Panc1 (cell line): Measurements from ENCODE around the gene BTG2. TPM values are rescaled to one million over a fixed set of nuclear protein-coding genes. Genes with fewer than 3 reads are reported as not detected.

ENCODE experiments used
- ATAC-seq: fragments of 200-7000 bp; cut with Tn5 transposase; 2 replicates; pipeline ENCODE4 v1.9.1; 2020; ENCODE audit warnings: mild to moderate bottlenecking, moderate library complexity
- BruUV-seq: library from RNA; stranded (reverse); fragments of 400-500 nt; replicated peaks from 2 replicates; lab custom pipeline; 2021; lab: Mats Ljungman, UMichigan
- CTCF ChIA-PET: fragments of 300-600 bp; sonication (Branson Sonifier 250); formaldehyde crosslinking; loops from one replicate; lab custom pipeline; 2022; ENCODE audit warnings: antibody characterized with exemption; lab: Charles Lee
- POLR2A ChIA-PET: fragments of 300-600 bp; sonication (Branson Sonifier 250); formaldehyde crosslinking; loops from one replicate; lab custom pipeline; 2022; ENCODE audit warnings: antibody characterized with exemption; lab: Charles Lee
- DNase-seq: peaks from one replicate; pipeline ENCODE4 v3.0.0-alpha.2; 2010; ENCODE audit warnings: low read depth, low spot score
- H3K27ac ChIP-seq: 2 replicates; pipeline ENCODE4 v1.5.1; 2011; ENCODE audit warnings: mild to moderate bottlenecking, low read length, inconsistent platforms
- H3K27me3 ChIP-seq: fragments of 200-500 bp; sonication (Bioruptor generic); 2 replicates; pipeline ENCODE4 v1.6.0; 2014; ENCODE audit warnings: low read length, inconsistent platforms; ENCODE audit not compliant: control insufficient read depth, insufficient read depth
- H3K36me3 ChIP-seq: fragments of 200-500 bp; sonication (Bioruptor generic); 2 replicates; pipeline ENCODE4 v1.5.1; 2014; ENCODE audit warnings: inconsistent platforms, mild to moderate bottlenecking, low read length, moderate library complexity; ENCODE audit not compliant: control insufficient read depth, insufficient read depth
- H3K4me1 ChIP-seq: 2 replicates; pipeline ENCODE4 v1.5.1; 2011; ENCODE audit warnings: inconsistent platforms, mild to moderate bottlenecking, low read length, moderate library complexity; ENCODE audit not compliant: control insufficient read depth, insufficient read depth
- H3K4me3 ChIP-seq, 2 experiments: 2 replicates each; pipeline ENCODE4 v1.5.1; 2011 to 2012; ENCODE audit warnings: low read depth in 2 of 2, low read length in 2 of 2, mild to moderate bottlenecking in 2 of 2, inconsistent platforms in 1 of 2, moderate library complexity in 1 of 2
- H3K9me3 ChIP-seq: fragments of 200-500 bp; sonication (Bioruptor generic); 2 replicates; pipeline ENCODE4 v1.5.1; 2014; ENCODE audit warnings: low read depth, mild to moderate bottlenecking, inconsistent platforms, low read length, moderate library complexity; ENCODE audit not compliant: control insufficient read depth, insufficient read depth
- POLR2AphosphoS5 ChIP-seq: IDR thresholded peaks from 2 replicates; pipeline ENCODE4 v1.6.1; 2012; ENCODE audit warnings: mild to moderate bottlenecking, low read depth, low read length, moderate library complexity
- SIN3A ChIP-seq: IDR thresholded peaks from 2 replicates; pipeline ENCODE4 v1.6.1; 2012; ENCODE audit warnings: low read depth, mild to moderate bottlenecking, low read length, moderate library complexity, borderline replicate concordance; ENCODE audit not compliant: insufficient read depth
- TCF7L2 ChIP-seq: IDR thresholded peaks from 2 replicates; pipeline ENCODE4 v1.6.1; 2011; ENCODE audit warnings: mild to moderate bottlenecking, low read depth, low read length, inconsistent platforms
- in situ Hi-C: cut with HindIII; loops from 2 replicates; pipeline ENCODE4 v1.10.0; 2016; ENCODE audit warnings: low sequenced_read_pairs, low pct_unique_long_range_greater_than_20kb
- intact Hi-C: fragments of 100-400 bp; cut with micrococcal nuclease; formaldehyde crosslinking; loops from one replicate; pipeline ENCODE4 v1.10.0; 2022; ENCODE audit not compliant: unreplicated experiment
- total RNA-seq: library from RNA; stranded (reverse); gene quantifications from one replicate; pipeline ENCODE4 v1.2.1, GENCODE V29; 2021; ENCODE audit not compliant: unreplicated experiment
- TF ChIP-seq, protein P1 (sequence below): fragments of 450-650 bp; IDR thresholded peaks from 2 replicates; pipeline ENCODE4 v1.5.1; 2017; ENCODE audit warnings: mild to moderate bottlenecking
- TF ChIP-seq, protein P2 (sequence below), 2 experiments: IDR thresholded peaks; 2 replicates each; pipeline ENCODE4 v1.6.1; 2011 to 2012; ENCODE audit warnings: low read depth in 2 of 2, control low read depth in 1 of 2, low read length in 1 of 2, mild to moderate bottlenecking in 1 of 2, moderate library complexity in 1 of 2; ENCODE audit not compliant: insufficient read depth in 1 of 2

BTG2 gene
- total RNA-seq, 1 experiment from 2014 or later = 6.1 TPM

DNA sequence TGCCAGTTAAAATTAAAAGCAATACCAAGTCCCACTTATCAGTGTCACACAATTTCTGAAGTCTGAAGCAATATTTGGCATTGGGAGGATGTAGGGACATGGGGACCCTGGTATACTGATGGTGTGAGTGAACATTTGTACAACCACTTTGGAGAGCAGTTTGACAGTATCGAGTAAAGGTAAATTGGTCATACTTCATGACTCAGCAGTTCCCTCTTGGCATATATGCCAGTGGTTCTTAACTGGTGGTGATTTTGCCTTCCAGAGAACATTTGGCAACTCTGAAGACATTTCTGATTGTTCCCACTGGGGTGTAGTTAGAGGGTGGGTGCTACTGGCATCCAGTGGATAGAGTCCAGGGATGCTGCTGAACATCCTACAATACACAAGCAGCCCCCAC is 25.9 kb downstream of the BTG2 start:
- POLR2A ChIA-PET = no interaction called here
- intact Hi-C loops = no loop called here
- no TSS peak for BruUV-seq

DNA sequence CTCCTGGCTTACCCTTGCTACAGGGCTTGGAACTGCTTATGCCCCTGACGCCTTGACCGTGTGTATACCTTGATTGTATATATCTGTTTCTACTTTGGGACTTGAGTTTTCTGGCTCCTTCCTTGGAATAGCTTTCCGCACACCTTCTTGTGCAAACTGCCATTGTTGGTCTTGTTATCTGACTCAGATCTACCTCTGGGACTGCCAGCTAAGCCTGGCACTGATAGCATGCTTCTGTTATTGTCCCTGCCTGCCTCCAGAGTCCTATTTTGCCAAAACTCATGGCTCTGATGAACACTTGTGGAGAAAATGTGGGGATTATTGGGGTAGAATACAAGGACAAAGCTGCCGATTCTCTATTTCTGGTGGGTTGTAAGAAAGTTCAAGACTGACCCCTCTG is 30.2 kb downstream of the BTG2 start:
- no peak for ATAC-seq
- CTCF ChIA-PET = interaction anchor here (0.8 to 1.8 kb wide), 2 partner anchors 63 to 68 kb away, joined by 3 to 8 read pairs; no protein-coding TSS in a partner anchor
- POLR2A ChIA-PET = no interaction called here

More for the DNA sequence above, 25.9 kb downstream of the BTG2 start:
- Histone ChIP-seq H3K27ac (no peak overlapping the region), H3K4me1 (peaks cover 8% of the 10 kb centered on the region), H3K4me3 (no peak overlapping the region), H3K27me3 (peaks cover 12% of the 10 kb centered on the region), H3K36me3 (no peaks in the 10 kb centered on the region), H3K9me3 (no peaks in the 10 kb centered on the region)
- DNase-seq (no peak), ATAC-seq (no peak)
- no peak for TF ChIP-seq SIN3A
- TF ChIP-seq, protein P1, sequence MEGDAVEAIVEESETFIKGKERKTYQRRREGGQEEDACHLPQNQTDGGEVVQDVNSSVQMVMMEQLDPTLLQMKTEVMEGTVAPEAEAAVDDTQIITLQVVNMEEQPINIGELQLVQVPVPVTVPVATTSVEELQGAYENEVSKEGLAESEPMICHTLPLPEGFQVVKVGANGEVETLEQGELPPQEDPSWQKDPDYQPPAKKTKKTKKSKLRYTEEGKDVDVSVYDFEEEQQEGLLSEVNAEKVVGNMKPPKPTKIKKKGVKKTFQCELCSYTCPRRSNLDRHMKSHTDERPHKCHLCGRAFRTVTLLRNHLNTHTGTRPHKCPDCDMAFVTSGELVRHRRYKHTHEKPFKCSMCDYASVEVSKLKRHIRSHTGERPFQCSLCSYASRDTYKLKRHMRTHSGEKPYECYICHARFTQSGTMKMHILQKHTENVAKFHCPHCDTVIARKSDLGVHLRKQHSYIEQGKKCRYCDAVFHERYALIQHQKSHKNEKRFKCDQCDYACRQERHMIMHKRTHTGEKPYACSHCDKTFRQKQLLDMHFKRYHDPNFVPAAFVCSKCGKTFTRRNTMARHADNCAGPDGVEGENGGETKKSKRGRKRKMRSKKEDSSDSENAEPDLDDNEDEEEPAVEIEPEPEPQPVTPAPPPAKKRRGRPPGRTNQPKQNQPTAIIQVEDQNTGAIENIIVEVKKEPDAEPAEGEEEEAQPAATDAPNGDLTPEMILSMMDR = no peak
- TF ChIP-seq, protein P2, sequence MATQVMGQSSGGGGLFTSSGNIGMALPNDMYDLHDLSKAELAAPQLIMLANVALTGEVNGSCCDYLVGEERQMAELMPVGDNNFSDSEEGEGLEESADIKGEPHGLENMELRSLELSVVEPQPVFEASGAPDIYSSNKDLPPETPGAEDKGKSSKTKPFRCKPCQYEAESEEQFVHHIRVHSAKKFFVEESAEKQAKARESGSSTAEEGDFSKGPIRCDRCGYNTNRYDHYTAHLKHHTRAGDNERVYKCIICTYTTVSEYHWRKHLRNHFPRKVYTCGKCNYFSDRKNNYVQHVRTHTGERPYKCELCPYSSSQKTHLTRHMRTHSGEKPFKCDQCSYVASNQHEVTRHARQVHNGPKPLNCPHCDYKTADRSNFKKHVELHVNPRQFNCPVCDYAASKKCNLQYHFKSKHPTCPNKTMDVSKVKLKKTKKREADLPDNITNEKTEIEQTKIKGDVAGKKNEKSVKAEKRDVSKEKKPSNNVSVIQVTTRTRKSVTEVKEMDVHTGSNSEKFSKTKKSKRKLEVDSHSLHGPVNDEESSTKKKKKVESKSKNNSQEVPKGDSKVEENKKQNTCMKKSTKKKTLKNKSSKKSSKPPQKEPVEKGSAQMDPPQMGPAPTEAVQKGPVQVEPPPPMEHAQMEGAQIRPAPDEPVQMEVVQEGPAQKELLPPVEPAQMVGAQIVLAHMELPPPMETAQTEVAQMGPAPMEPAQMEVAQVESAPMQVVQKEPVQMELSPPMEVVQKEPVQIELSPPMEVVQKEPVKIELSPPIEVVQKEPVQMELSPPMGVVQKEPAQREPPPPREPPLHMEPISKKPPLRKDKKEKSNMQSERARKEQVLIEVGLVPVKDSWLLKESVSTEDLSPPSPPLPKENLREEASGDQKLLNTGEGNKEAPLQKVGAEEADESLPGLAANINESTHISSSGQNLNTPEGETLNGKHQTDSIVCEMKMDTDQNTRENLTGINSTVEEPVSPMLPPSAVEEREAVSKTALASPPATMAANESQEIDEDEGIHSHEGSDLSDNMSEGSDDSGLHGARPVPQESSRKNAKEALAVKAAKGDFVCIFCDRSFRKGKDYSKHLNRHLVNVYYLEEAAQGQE (IDR thresholded peaks at IDR 0.05; ENCODE audit: insufficient read depth in 1 of 2, low read depth in 2 of 2, low read length in 1 of 2) = no peak
- TF ChIP-seq TCF7L2 = no peak
- TF ChIP-seq POLR2AphosphoS5 = no peak
- in situ Hi-C loops = no loop called here
- CTCF ChIA-PET = no interaction called here

More for the DNA sequence above, 30.2 kb downstream of the BTG2 start:
- in situ Hi-C loops (no loop called here), intact Hi-C loops (no loop called here)
- Histone ChIP-seq H3K36me3 (no peaks in the 10 kb centered on the region), H3K27ac (no peak overlapping the region), H3K4me1 (no peaks in the 10 kb centered on the region; the same call in 1 of the 2 replicates), H3K4me3 (no peak overlapping the region), H3K27me3 (peaks cover 11% of the 10 kb centered on the region), H3K9me3 (no peaks in the 10 kb centered on the region)
- TF ChIP-seq, protein P1 = no peak
- no peak for TF ChIP-seq TCF7L2
- TF ChIP-seq, protein P2 (IDR thresholded peaks at IDR 0.05; ENCODE audit: insufficient read depth in 1 of 2, low read depth in 2 of 2, low read length in 1 of 2) = no peak
- no peak for TF ChIP-seq SIN3A
- TF ChIP-seq POLR2AphosphoS5 = no peak
- no TSS peak for BruUV-seq
- DNase-seq = no peak
